NT2/D1 (cell line): ENCODE measurements around the gene TUNAR.
"Not testable (repeated sequence)": the region's sequence is repeated elsewhere in the genome, so short reads cannot be mapped to it uniquely, and the experiment has no call there.

Experiments used
- DNase-seq: peaks from one replicate; pipeline ENCODE4 v3.0.0-alpha.2; 2011; ENCODE audit warnings: low read depth, low spot score
- H3K27me3 ChIP-seq: 2 replicates; pipeline ENCODE4 v1.6.0; 2011; ENCODE audit warnings: mild to moderate bottlenecking; ENCODE audit not compliant: insufficient read length, insufficient read depth
- H3K36me3 ChIP-seq: 2 replicates; pipeline ENCODE4 v1.6.1; 2011; ENCODE audit warnings: mild to moderate bottlenecking, low read length, mixed read lengths; ENCODE audit not compliant: insufficient read depth, insufficient read length
- H3K4me1 ChIP-seq: 2 replicates; pipeline ENCODE4 v1.5.1; 2011; ENCODE audit not compliant: insufficient read depth, insufficient read length
- H3K4me3 ChIP-seq: 2 replicates; pipeline ENCODE4 v1.5.1; 2011; ENCODE audit warnings: low read depth; ENCODE audit not compliant: insufficient read length
- H3K9ac ChIP-seq: 2 replicates; pipeline ENCODE4 v1.6.0; 2011; ENCODE audit warnings: low read depth; ENCODE audit not compliant: insufficient read length
- H3K9me3 ChIP-seq: 2 replicates; pipeline ENCODE4 v1.5.1; 2011; ENCODE audit warnings: mild to moderate bottlenecking, low read length; ENCODE audit not compliant: insufficient read depth
- SUZ12 ChIP-seq: IDR thresholded peaks from 2 replicates; pipeline ENCODE4 v1.6.1; 2011; ENCODE audit not compliant: insufficient read length, insufficient read depth; ENCODE audit errors: extremely low read depth
- YY1 ChIP-seq: IDR thresholded peaks from 2 replicates; pipeline ENCODE4 v1.6.1; 2011; ENCODE audit not compliant: insufficient read length, insufficient read depth
- ZNF274 ChIP-seq: IDR thresholded peaks from 2 replicates; pipeline ENCODE4 v1.6.1; 2011; ENCODE audit warnings: mild to moderate bottlenecking, low read depth, low read length

The TUNAR gene

GRCh38 chr14:95953111-95953724 is 76.6 kb downstream of the TUNAR start:
- H3K9ac ChIP-seq, result no peak overlapping the region
- no peak overlapping the region for H3K4me3 ChIP-seq
- TF ChIP-seq YY1 (no peak), ZNF274 (no peak), SUZ12 (no peak)
- H3K9me3 ChIP-seq, result peaks cover 20% of the 10 kb centered on the region
- peaks cover 2% of the 10 kb centered on the region for H3K4me1 ChIP-seq
- no peaks in the 10 kb centered on the region for H3K36me3 ChIP-seq
- H3K27me3 ChIP-seq, result no peaks in the 10 kb centered on the region
- DNase-seq, result no peak

DNA sequence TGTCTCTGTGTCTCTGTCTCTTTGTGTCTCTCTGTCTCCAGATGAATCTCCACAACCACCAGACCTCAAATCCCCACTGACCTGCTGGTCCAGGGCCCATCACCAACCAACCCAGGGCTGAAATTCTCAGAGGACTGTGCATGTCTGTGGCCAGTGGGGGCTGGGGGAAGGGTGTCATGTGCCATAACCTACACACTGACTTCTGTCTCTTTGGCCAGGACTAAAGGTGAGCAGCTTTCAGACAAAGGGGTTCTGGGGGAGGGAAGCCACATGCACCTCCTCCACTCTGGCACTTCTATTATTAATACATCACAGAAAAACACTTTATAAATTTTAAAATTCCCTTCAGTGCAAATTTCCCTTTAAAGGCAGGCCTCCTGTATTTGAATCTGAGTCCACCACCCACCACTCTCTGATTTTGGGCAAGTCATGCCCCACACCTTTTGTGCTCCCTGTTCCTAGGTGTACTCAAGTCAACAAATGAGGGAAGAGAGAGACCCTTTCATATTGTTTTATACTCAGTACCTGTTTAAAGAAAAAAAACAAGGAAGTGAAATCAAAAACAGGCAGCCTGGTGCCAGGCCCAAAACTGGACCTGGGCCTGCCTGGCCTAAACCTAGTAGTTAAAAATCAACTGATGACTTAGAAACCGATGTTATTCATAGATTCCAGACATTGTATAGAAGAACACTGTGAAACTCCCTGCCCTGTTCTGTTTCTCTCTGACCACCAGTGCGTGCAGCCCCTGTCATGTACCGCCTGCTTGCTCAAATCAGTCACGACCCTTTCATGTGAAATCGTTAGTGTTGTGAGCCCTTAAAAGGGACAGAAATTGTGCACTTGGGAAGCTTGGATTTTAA is 80.2 kb downstream of the TUNAR start:
- TF ChIP-seq SUZ12, result no peak
- no peak for TF ChIP-seq ZNF274
- TF ChIP-seq YY1, result no peak
- DNase-seq, result no peak
- H3K4me3 ChIP-seq, result no peak overlapping the region
- H3K36me3 ChIP-seq, result no peaks in the 10 kb centered on the region
- H3K4me1 ChIP-seq, result peaks cover 2% of the 10 kb centered on the region
- peak overlapping the region; percentile 16 for H3K9ac ChIP-seq
- no peaks in the 10 kb centered on the region for H3K9me3 ChIP-seq
- no peaks in the 10 kb centered on the region for H3K27me3 ChIP-seq

- H3K4me3 ChIP-seq, result no peak overlapping the region
- H3K27me3 ChIP-seq, result no peaks in the 10 kb centered on the region
- no peak for TF ChIP-seq YY1
- no peak for TF ChIP-seq SUZ12
- no peak for TF ChIP-seq ZNF274
- peaks cover 8% of the 10 kb centered on the region for H3K4me1 ChIP-seq
- no peak for DNase-seq
- no peak overlapping the region for H3K9ac ChIP-seq
- no peaks in the 10 kb centered on the region for H3K36me3 ChIP-seq
- no peaks in the 10 kb centered on the region for H3K9me3 ChIP-seq
Measured at GRCh38 chr14:95958105-95958504, 81.5 kb downstream of the TUNAR start.

DNA sequence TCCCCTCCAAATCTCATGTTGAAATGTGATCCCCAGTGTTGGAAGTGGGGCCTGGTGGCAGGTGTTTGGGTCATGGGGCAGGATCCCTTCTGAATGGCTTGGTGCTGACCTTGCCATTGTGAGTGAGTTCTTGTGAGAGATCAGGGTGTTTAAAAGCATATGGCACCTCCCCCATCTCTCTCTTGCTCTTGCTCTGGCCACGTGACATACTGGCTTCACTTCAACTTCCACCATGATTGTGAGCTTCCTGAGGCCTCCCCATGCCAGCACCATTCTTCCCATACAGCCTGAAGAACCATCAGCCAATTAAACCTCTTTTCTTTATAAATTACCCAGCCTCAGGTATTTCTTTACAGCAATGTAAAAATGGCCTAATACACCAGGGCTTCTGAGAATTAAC is 82.7 kb downstream of the TUNAR start:
- Histone ChIP-seq H3K27me3 (no peaks in the 10 kb centered on the region), H3K4me1 (peaks cover 8% of the 10 kb centered on the region), H3K9ac (no peak overlapping the region), H3K36me3 (no peaks in the 10 kb centered on the region), H3K9me3 (0 out of 2 replicates have a peak, but pooled peaks cover 2% of the 10 kb centered on the region), H3K4me3 (no peak overlapping the region)
- DNase-seq, result no peak
- TF ChIP-seq SUZ12 (no peak), YY1 (no peak), ZNF274 (no peak)

- H3K27me3 ChIP-seq, result no peaks in the 10 kb centered on the region
- no peak for TF ChIP-seq ZNF274
- no peak for TF ChIP-seq YY1
- no peak for TF ChIP-seq SUZ12
- no peak for DNase-seq
- H3K4me3 ChIP-seq, result no peak overlapping the region
- H3K4me1 ChIP-seq, result peaks cover 8% of the 10 kb centered on the region
- no peak overlapping the region for H3K9ac ChIP-seq
- H3K36me3 ChIP-seq, result no peaks in the 10 kb centered on the region
- H3K9me3 ChIP-seq, result peaks cover 21% of the 10 kb centered on the region
Measured at GRCh38 chr14:95961481-95961880, 84.8 kb downstream of the TUNAR start.

GRCh38 chr14:95964901-95965300 is 88.3 kb downstream of the TUNAR start:
- no peak for DNase-seq
- Histone ChIP-seq H3K4me1 (peaks cover 9% of the 10 kb centered on the region), H3K4me3 (no peak overlapping the region), H3K27me3 (no peaks in the 10 kb centered on the region), H3K9ac (no peak overlapping the region), H3K9me3 (peaks cover 21% of the 10 kb centered on the region), H3K36me3 (no peaks in the 10 kb centered on the region)
- TF ChIP-seq ZNF274 (no peak), SUZ12 (no peak), YY1 (no peak)

DNA sequence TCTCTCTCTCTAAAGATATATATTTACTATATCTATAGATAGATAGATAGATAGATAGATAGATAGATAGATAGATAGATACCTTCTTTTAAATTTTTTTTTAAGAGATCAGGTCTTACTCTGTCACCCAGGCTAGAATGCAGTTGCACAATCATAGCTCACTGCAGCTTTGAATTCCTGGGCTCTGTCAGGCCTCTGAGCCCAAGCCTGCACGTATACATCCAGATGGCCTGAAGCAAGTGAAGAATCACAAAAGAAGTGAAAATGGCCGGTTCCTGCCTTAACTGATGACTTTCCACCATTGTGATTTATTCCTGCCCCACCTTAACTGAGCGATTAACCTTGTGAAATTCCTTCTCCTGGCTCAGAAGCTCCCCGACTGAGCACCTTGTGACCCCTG is 91.4 kb downstream of the TUNAR start:
- H3K9me3 ChIP-seq, result peaks cover 29% of the 10 kb centered on the region
- H3K27me3 ChIP-seq, H3K4me1 ChIP-seq, H3K4me3 ChIP-seq, H3K36me3 ChIP-seq, H3K9ac ChIP-seq, DNase-seq: not testable (repeated sequence)
